Muscle of leg (tissue), 11 donors: ENCODE data around the gene BAZ1B. TPM values are rescaled to one million over a fixed set of nuclear protein-coding genes. Genes with fewer than 3 reads are reported as not detected.

Source experiments
- DNase-seq: peaks from one replicate; pipeline ENCODE4 v3.0.0; 2013
- H3K27ac ChIP-seq: one replicate; pipeline ENCODE4 v1.5.1; 2013; ENCODE audit warnings: mild to moderate bottlenecking, low read length, control low read depth
- H3K27me3 ChIP-seq: one replicate; pipeline ENCODE4 v1.6.1; 2013; ENCODE audit warnings: low read length; ENCODE audit not compliant: control insufficient read depth, insufficient read depth
- H3K36me3 ChIP-seq: one replicate; pipeline ENCODE4 v1.6.1; 2013; ENCODE audit warnings: low read length; ENCODE audit not compliant: control insufficient read depth, insufficient read depth
- H3K4me1 ChIP-seq: one replicate; pipeline ENCODE4 v1.6.1; 2013; ENCODE audit warnings: low read length; ENCODE audit not compliant: control insufficient read depth, insufficient read depth
- H3K4me3 ChIP-seq: one replicate; pipeline ENCODE4 v1.5.1; 2013; ENCODE audit warnings: low read length, control low read depth
- H3K9me3 ChIP-seq: replicated peaks from 2 replicates; pipeline ENCODE4 v1.6.1; 2013; ENCODE audit warnings: low read depth, low read length; ENCODE audit not compliant: control insufficient read depth
- WGBS: methylation state at CpG from one replicate; pipeline ENCODE4 v1.1.5; 2013; ENCODE audit warnings: missing lambda C conversion rate; ENCODE audit not compliant: insufficient coverage; 5-methylcytosine and 5-hydroxymethylcytosine counted together
- polyA plus RNA-seq, 8 donors: library from polyadenylated mRNA; unstranded; fragments of 120-200 nt; gene quantifications; one replicate each; pipeline versions ENCODE4 v1.2.1 to v1.2.3, GENCODE V29; 2013; ENCODE audit warnings: inconsistent platforms in 1 of 8, low replicate concordance in 1 of 8; ENCODE audit not compliant: insufficient read length in 8 of 8, insufficient read depth in 1 of 8
- total RNA-seq: library from RNA; stranded (reverse); fragments of 120-200 nt; gene quantifications from one replicate; pipeline ENCODE4 v1.2.4, GENCODE V29; 2013

Gene BAZ1B
- total and polyA plus RNA-seq, 9 donors = 40.5 to 67.6 (median 53.0) TPM

DNA sequence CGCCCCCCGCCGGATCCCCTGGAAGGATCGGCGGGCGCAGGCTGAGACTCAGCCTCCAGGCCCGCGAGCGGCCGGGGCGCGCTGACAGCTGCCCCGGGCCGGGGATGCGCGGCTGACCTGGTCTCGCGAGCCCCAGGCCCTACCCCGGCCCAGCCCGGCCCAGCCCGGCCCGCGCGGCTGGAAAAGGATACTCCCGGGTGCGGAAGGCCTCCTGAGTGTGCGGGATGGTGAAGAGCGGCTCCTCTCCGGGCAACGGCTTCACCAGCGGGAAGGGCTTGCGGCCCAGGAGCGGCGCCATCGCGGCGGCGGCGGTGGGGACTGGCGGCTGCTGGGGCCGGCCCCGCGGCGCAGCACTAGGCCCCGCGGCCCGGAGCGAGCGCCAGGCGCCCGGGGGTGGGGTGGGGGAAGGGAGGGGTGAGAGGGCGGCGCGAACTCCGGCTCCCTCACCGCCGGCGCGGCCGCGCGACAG is 423 bp downstream of the BAZ1B start:
- H3K36me3 ChIP-seq = peaks cover 12% of the 10 kb centered on the region
- H3K4me1 ChIP-seq = peaks cover 14% of the 10 kb centered on the region
- H3K27ac ChIP-seq = peak overlapping the region; percentile 96
- no peaks in the 10 kb centered on the region for H3K9me3 ChIP-seq
- peak overlapping the region; percentile 73 for H3K4me3 ChIP-seq
- WGBS = under 1% methylated on average over 56 of the region's 62 CpGs
- no peak for DNase-seq
- no peaks in the 10 kb centered on the region for H3K27me3 ChIP-seq

DNA sequence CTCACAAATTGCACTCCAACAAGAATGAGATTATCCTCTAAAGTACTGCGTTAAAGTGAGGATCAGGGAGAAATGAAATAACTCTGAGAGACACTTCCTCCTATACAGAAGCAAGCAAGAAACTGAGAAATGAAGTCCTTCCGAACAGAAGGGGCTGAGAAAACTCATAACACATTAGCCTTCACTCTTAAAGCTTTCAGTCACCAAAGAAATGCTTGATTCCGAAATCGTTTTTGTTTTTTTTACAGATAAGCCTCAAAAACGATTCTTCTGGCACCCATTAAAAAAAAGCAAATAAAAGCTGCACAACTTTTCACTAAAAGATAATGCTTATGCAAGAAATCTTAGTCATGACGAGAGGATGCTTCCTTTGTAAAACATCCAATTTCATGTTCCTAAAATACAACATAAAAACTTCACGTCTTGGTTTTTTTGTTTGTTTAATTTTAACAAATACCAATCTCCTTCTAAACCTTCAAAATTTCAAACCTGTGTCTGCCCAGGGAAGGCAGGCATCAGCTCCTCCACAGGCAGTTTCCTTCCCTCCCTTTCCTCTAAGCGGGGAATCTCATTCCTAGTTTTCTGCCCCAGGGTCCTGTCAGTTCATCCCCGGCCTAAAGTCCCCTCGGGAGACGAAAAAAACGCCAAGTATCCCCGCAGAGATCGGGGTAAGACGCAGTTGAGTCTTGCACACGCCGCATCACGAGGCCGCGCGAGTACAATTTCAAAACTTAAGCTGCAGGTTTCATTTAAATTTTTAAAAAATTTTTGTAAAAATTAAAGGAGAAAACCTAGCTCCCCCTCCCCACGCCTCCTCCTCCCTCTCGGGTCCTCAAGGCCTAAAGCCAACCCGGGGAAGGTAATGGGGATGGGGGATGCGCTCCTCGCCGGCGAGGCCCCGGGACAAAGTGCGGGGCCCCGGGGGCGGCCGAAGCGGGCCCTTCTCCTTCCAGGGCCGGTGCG is 1.1 kb downstream of the BAZ1B start:
- 0% methylated on average over 14 of the region's 36 CpGs for WGBS
- no peaks in the 10 kb centered on the region for H3K27me3 ChIP-seq
- peaks cover 19% of the 10 kb centered on the region for H3K36me3 ChIP-seq
- peaks cover 14% of the 10 kb centered on the region for H3K4me1 ChIP-seq
- H3K4me3 ChIP-seq = peak overlapping the region; percentile 73
- peak overlapping the region; percentile 75 for H3K27ac ChIP-seq
- peak; percentile 27 for DNase-seq
- H3K9me3 ChIP-seq = no peaks in the 10 kb centered on the region

GRCh38 chr7:73519867-73520672 is 2.0 kb downstream of the BAZ1B start:
- DNase-seq = no peak
- Histone ChIP-seq H3K9me3 (no peaks in the 10 kb centered on the region), H3K27ac (peak overlapping the region; percentile 51), H3K4me1 (peaks cover 14% of the 10 kb centered on the region), H3K27me3 (no peaks in the 10 kb centered on the region), H3K36me3 (peaks cover 27% of the 10 kb centered on the region), H3K4me3 (peak overlapping the region; percentile 73)
- WGBS = 76% methylated on average over 15 of the region's 18 CpGs

DNA sequence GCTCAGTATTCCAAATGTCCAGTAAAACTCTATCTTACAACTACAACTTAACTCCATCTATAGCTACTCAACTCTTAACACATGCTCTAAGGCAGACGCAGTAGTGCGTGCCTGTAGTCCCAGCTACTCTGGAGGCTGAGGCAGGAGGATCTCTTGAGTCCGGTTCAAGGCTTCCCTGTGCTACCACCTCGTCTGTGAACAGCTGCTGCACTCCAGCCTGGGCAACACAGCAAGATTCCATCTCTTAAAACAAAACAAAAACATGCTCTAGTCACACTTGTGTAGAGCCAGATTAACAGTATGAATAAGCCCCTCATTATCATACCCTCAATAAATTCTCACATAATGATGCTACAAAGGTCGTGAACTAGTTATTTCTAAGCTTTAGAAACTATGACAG is 3.6 kb downstream of the BAZ1B start:
- 70% methylated on average over 2 of the region's 5 CpGs for WGBS
- Histone ChIP-seq H3K4me3 (no peak overlapping the region), H3K36me3 (peaks cover 39% of the 10 kb centered on the region), H3K27me3 (no peaks in the 10 kb centered on the region), H3K27ac (no peak overlapping the region), H3K9me3 (no peaks in the 10 kb centered on the region), H3K4me1 (peaks cover 14% of the 10 kb centered on the region)
- no peak for DNase-seq

GRCh38 chr7:73517241-73517995 is 4.7 kb downstream of the BAZ1B start:
- no peak overlapping the region for H3K27ac ChIP-seq
- no peak overlapping the region for H3K4me3 ChIP-seq
- no CpG with 5 or more reads among the region's 6 CpGs for WGBS
- DNase-seq = no peak
- H3K36me3 ChIP-seq = peaks cover 48% of the 10 kb centered on the region
- peaks cover 11% of the 10 kb centered on the region for H3K4me1 ChIP-seq
- no peaks in the 10 kb centered on the region for H3K9me3 ChIP-seq
- H3K27me3 ChIP-seq = no peaks in the 10 kb centered on the region

- DNase-seq = no peak
- Histone ChIP-seq H3K4me1 (peaks cover 6% of the 10 kb centered on the region), H3K27ac (no peak overlapping the region), H3K27me3 (no peaks in the 10 kb centered on the region), H3K9me3 (no peaks in the 10 kb centered on the region), H3K4me3 (no peak overlapping the region), H3K36me3 (peaks cover 62% of the 10 kb centered on the region)
- WGBS = 92% methylated on average over 2 of the region's 3 CpGs
These were observed 6.9 kb downstream of the BAZ1B start for GRCh38 chr7:73515178-73515577.

- Histone ChIP-seq H3K27ac (no peak overlapping the region), H3K36me3 (peaks cover 84% of the 10 kb centered on the region), H3K27me3 (no peaks in the 10 kb centered on the region), H3K4me3 (no peak overlapping the region), H3K4me1 (no peaks in the 10 kb centered on the region), H3K9me3 (no peaks in the 10 kb centered on the region)
- no peak for DNase-seq
- WGBS = no CpG with 5 or more reads among the region's 8 CpGs
These were observed 9.9 kb downstream of the BAZ1B start for GRCh38 chr7:73512018-73512780.

DNA sequence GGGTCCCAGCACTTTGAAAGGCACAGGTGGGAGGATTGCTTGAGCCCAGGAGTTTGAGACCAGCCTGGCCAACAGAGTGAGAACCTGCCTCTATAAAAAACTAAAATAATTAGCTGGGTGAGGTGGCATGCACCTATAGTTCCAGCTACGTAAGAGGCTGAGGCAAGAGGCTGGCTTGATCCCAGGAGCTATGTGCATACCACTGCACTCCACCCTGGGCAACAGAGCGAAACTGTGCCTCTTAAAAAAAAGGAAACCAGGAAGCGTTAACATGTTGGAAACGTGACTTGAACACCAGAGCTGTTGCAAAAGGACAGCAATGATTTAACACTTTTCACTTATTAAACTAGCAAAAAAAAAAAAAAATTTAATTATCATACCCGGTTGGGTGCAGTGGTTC is 12.6 kb downstream of the BAZ1B start:
- DNase-seq = no peak
- no peaks in the 10 kb centered on the region for H3K9me3 ChIP-seq
- H3K27ac ChIP-seq = no peak overlapping the region
- no peak overlapping the region for H3K4me3 ChIP-seq
- WGBS = 100% methylated on average over 1 of the region's 5 CpGs
- H3K27me3 ChIP-seq = no peaks in the 10 kb centered on the region
- H3K4me1 ChIP-seq = no peaks in the 10 kb centered on the region
- peaks cover 78% of the 10 kb centered on the region for H3K36me3 ChIP-seq

- no peaks in the 10 kb centered on the region for H3K4me1 ChIP-seq
- no peak overlapping the region for H3K4me3 ChIP-seq
- peaks cover 74% of the 10 kb centered on the region for H3K36me3 ChIP-seq
- no peaks in the 10 kb centered on the region for H3K27me3 ChIP-seq
- H3K27ac ChIP-seq = no peak overlapping the region
- DNase-seq = no peak
- 100% methylated on average over 2 of the region's 2 CpGs for WGBS
- H3K9me3 ChIP-seq = no peaks in the 10 kb centered on the region
These were observed 14.5 kb downstream of the BAZ1B start for GRCh38 chr7:73507556-73507955.
